Panc1 (cell line): ENCODE data around the gene CDK18. TPM values are rescaled to one million over a fixed set of nuclear protein-coding genes. Genes with fewer than 3 reads are reported as not detected.

Experiments
- ATAC-seq: fragments of 200-7000 bp; cut with Tn5 transposase; 2 replicates; pipeline ENCODE4 v1.9.1; 2020; ENCODE audit warnings: mild to moderate bottlenecking, moderate library complexity
- BruUV-seq: library from RNA; stranded (reverse); fragments of 400-500 nt; replicated peaks from 2 replicates; lab custom pipeline; 2021; lab: Mats Ljungman, UMichigan
- CTCF ChIA-PET: fragments of 300-600 bp; sonication (Branson Sonifier 250); formaldehyde crosslinking; loops from one replicate; lab custom pipeline; 2022; ENCODE audit warnings: antibody characterized with exemption; lab: Charles Lee
- POLR2A ChIA-PET: fragments of 300-600 bp; sonication (Branson Sonifier 250); formaldehyde crosslinking; loops from one replicate; lab custom pipeline; 2022; ENCODE audit warnings: antibody characterized with exemption; lab: Charles Lee
- DNase-seq: peaks from one replicate; pipeline ENCODE4 v3.0.0-alpha.2; 2010; ENCODE audit warnings: low read depth, low spot score
- H3K27ac ChIP-seq: 2 replicates; pipeline ENCODE4 v1.5.1; 2011; ENCODE audit warnings: mild to moderate bottlenecking, low read length, inconsistent platforms
- H3K27me3 ChIP-seq: fragments of 200-500 bp; sonication (Bioruptor generic); 2 replicates; pipeline ENCODE4 v1.6.0; 2014; ENCODE audit warnings: low read length, inconsistent platforms; ENCODE audit not compliant: control insufficient read depth, insufficient read depth
- H3K36me3 ChIP-seq: fragments of 200-500 bp; sonication (Bioruptor generic); 2 replicates; pipeline ENCODE4 v1.5.1; 2014; ENCODE audit warnings: inconsistent platforms, mild to moderate bottlenecking, low read length, moderate library complexity; ENCODE audit not compliant: control insufficient read depth, insufficient read depth
- H3K4me1 ChIP-seq: 2 replicates; pipeline ENCODE4 v1.5.1; 2011; ENCODE audit warnings: inconsistent platforms, mild to moderate bottlenecking, low read length, moderate library complexity; ENCODE audit not compliant: control insufficient read depth, insufficient read depth
- H3K4me3 ChIP-seq, 2 experiments: 2 replicates each; pipeline ENCODE4 v1.5.1; 2011 to 2012; ENCODE audit warnings: low read depth in 2 of 2, low read length in 2 of 2, mild to moderate bottlenecking in 2 of 2, inconsistent platforms in 1 of 2, moderate library complexity in 1 of 2
- H3K9me3 ChIP-seq: fragments of 200-500 bp; sonication (Bioruptor generic); 2 replicates; pipeline ENCODE4 v1.5.1; 2014; ENCODE audit warnings: low read depth, mild to moderate bottlenecking, inconsistent platforms, low read length, moderate library complexity; ENCODE audit not compliant: control insufficient read depth, insufficient read depth
- POLR2AphosphoS5 ChIP-seq: IDR thresholded peaks from 2 replicates; pipeline ENCODE4 v1.6.1; 2012; ENCODE audit warnings: mild to moderate bottlenecking, low read depth, low read length, moderate library complexity
- SIN3A ChIP-seq: IDR thresholded peaks from 2 replicates; pipeline ENCODE4 v1.6.1; 2012; ENCODE audit warnings: low read depth, mild to moderate bottlenecking, low read length, moderate library complexity, borderline replicate concordance; ENCODE audit not compliant: insufficient read depth
- TCF7L2 ChIP-seq: IDR thresholded peaks from 2 replicates; pipeline ENCODE4 v1.6.1; 2011; ENCODE audit warnings: mild to moderate bottlenecking, low read depth, low read length, inconsistent platforms
- in situ Hi-C: cut with HindIII; loops from 2 replicates; pipeline ENCODE4 v1.10.0; 2016; ENCODE audit warnings: low sequenced_read_pairs, low pct_unique_long_range_greater_than_20kb
- intact Hi-C: fragments of 100-400 bp; cut with micrococcal nuclease; formaldehyde crosslinking; loops from one replicate; pipeline ENCODE4 v1.10.0; 2022; ENCODE audit not compliant: unreplicated experiment
- total RNA-seq: library from RNA; stranded (reverse); gene quantifications from one replicate; pipeline ENCODE4 v1.2.1, GENCODE V29; 2021; ENCODE audit not compliant: unreplicated experiment
- TF ChIP-seq, protein P1 (sequence below), 2 experiments: IDR thresholded peaks; 2 replicates each; pipeline ENCODE4 v1.6.1; 2011 to 2012; ENCODE audit warnings: low read depth in 2 of 2, control low read depth in 1 of 2, low read length in 1 of 2, mild to moderate bottlenecking in 1 of 2, moderate library complexity in 1 of 2; ENCODE audit not compliant: insufficient read depth in 1 of 2
- TF ChIP-seq, protein P2 (sequence below): fragments of 450-650 bp; IDR thresholded peaks from 2 replicates; pipeline ENCODE4 v1.5.1; 2017; ENCODE audit warnings: mild to moderate bottlenecking

Gene CDK18
- total RNA-seq, 1 experiment from 2014 or later, result 7.0 TPM

DNA sequence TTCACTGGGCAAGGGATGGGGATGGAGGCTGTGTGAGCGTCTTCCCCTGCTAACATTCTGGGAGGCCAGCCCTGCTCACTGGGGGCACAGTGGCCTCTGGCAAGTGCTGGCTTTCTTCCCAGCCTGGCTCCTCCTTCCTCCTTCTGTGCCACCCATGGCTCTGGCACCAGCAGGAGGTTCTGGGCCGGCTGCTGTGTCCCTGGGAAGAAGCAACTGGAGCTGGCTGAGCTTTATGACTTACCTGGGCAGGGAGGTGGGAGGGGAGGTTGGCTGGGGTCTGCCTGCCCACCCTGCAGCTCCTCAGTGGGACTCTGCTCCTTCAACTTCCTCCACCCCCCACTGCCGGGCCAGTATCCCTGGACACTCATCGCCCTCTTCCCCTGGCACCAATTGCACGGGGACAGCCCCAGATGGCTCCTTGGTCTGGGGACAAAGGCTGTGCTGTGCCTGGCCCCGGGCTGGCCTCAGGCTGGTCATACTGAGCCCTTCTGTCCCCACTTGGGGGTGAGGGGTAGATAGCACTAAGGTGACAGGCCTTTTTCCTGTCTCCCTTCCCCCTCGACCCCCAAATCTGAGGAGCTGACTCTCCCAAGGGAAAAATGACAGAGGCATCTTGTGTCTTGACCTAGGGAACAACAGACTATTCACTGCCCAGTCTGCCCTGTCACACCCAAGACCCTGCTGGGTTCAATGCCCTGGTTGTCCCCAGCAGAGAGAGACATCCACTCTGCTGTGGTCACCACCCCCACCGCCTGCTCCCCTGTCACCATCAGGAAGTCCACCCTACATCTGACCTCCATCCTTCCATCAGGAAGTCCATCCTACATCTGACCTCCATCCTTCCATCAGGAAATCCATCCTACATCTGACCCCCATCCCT, 14.4 kb downstream of the CDK18 start:
- Histone ChIP-seq H3K36me3 (no peaks in the 10 kb centered on the region), H3K4me1 (peaks cover 6% of the 10 kb centered on the region), H3K9me3 (no peaks in the 10 kb centered on the region), H3K27me3 (no peaks in the 10 kb centered on the region), H3K4me3 (no peak overlapping the region), H3K27ac (no peak overlapping the region)
- intact Hi-C loops (no loop called here), in situ Hi-C loops (no loop called here)
- no TSS peak for BruUV-seq
- TF ChIP-seq, protein P1, sequence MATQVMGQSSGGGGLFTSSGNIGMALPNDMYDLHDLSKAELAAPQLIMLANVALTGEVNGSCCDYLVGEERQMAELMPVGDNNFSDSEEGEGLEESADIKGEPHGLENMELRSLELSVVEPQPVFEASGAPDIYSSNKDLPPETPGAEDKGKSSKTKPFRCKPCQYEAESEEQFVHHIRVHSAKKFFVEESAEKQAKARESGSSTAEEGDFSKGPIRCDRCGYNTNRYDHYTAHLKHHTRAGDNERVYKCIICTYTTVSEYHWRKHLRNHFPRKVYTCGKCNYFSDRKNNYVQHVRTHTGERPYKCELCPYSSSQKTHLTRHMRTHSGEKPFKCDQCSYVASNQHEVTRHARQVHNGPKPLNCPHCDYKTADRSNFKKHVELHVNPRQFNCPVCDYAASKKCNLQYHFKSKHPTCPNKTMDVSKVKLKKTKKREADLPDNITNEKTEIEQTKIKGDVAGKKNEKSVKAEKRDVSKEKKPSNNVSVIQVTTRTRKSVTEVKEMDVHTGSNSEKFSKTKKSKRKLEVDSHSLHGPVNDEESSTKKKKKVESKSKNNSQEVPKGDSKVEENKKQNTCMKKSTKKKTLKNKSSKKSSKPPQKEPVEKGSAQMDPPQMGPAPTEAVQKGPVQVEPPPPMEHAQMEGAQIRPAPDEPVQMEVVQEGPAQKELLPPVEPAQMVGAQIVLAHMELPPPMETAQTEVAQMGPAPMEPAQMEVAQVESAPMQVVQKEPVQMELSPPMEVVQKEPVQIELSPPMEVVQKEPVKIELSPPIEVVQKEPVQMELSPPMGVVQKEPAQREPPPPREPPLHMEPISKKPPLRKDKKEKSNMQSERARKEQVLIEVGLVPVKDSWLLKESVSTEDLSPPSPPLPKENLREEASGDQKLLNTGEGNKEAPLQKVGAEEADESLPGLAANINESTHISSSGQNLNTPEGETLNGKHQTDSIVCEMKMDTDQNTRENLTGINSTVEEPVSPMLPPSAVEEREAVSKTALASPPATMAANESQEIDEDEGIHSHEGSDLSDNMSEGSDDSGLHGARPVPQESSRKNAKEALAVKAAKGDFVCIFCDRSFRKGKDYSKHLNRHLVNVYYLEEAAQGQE (IDR thresholded peaks at IDR 0.05; ENCODE audit: insufficient read depth in 1 of 2, low read depth in 2 of 2, low read length in 1 of 2), result no peak
- TF ChIP-seq, protein P2, sequence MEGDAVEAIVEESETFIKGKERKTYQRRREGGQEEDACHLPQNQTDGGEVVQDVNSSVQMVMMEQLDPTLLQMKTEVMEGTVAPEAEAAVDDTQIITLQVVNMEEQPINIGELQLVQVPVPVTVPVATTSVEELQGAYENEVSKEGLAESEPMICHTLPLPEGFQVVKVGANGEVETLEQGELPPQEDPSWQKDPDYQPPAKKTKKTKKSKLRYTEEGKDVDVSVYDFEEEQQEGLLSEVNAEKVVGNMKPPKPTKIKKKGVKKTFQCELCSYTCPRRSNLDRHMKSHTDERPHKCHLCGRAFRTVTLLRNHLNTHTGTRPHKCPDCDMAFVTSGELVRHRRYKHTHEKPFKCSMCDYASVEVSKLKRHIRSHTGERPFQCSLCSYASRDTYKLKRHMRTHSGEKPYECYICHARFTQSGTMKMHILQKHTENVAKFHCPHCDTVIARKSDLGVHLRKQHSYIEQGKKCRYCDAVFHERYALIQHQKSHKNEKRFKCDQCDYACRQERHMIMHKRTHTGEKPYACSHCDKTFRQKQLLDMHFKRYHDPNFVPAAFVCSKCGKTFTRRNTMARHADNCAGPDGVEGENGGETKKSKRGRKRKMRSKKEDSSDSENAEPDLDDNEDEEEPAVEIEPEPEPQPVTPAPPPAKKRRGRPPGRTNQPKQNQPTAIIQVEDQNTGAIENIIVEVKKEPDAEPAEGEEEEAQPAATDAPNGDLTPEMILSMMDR, result no peak
- no peak for TF ChIP-seq POLR2AphosphoS5
- no peak for TF ChIP-seq TCF7L2
- no peak for TF ChIP-seq SIN3A
- ChIA-PET POLR2A (no interaction called here), CTCF (no interaction called here)
- ATAC-seq (no peak), DNase-seq (no peak)

GRCh38 chr1:205519541-205520131, 15.2 kb downstream of the CDK18 start:
- TF ChIP-seq, protein P2, result no peak
- TF ChIP-seq POLR2AphosphoS5 (no peak), SIN3A (no peak), TCF7L2 (no peak)
- TF ChIP-seq, protein P1 (IDR thresholded peaks at IDR 0.05; ENCODE audit: insufficient read depth in 1 of 2, low read depth in 2 of 2, low read length in 1 of 2), result no peak
- no peaks in the 10 kb centered on the region for H3K9me3 ChIP-seq
- ATAC-seq, result no peak
- no peak overlapping the region for H3K27ac ChIP-seq
- no peaks in the 10 kb centered on the region for H3K27me3 ChIP-seq
- in situ Hi-C loops, result no loop called here
- ChIA-PET POLR2A (no interaction called here), CTCF (no interaction called here)
- no peak for DNase-seq
- no peak overlapping the region for H3K4me3 ChIP-seq
- peaks cover 6% of the 10 kb centered on the region for H3K4me1 ChIP-seq
- no peaks in the 10 kb centered on the region for H3K36me3 ChIP-seq
- BruUV-seq, result no TSS peak
- intact Hi-C loops, result no loop called here
